Right ventricle myocardium inferior (tissue), 1 donor: Measurements from ENCODE around the gene CYP2C18. TPM values are rescaled to one million over a fixed set of nuclear protein-coding genes. Genes with fewer than 3 reads are reported as not detected.
A peak's percentile ranks its signal among the peaks of the same experiment; 100 is the strongest.
"Not testable (repeated sequence)": the region's sequence is repeated elsewhere in the genome, so short reads cannot be mapped to it uniquely, and the experiment has no call there.

Experiments used
- ATAC-seq: fragments of 200-7000 bp; cut with Tn5 transposase; one replicate; pipeline ENCODE4 v1.9.1; 2020; ENCODE audit warnings: mild to moderate bottlenecking, moderate library complexity
- DNase-seq: peaks from one replicate; pipeline ENCODE4 v3.0.0; 2021; ENCODE audit errors: missing footprints
- intact Hi-C: fragments of 100-400 bp; cut with DNase I; formaldehyde crosslinking; loops from one replicate; pipeline ENCODE4 v1.11.0; 2022
- total RNA-seq: library from RNA; stranded (reverse); fragmentation: NEBNext Ultra II Directional; extraction: Animal tissue kit (Norgen Biotek cat#: 25700); gene quantifications from one replicate; pipeline ENCODE4 v1.2.1, GENCODE V29; 2021
- donor health status: DM: no; HTN: yes; CAD: no; lungs with severe emphysema.

CYP2C18 gene
- total RNA-seq, 1 donor from 2014 or later: not detected

DNA sequence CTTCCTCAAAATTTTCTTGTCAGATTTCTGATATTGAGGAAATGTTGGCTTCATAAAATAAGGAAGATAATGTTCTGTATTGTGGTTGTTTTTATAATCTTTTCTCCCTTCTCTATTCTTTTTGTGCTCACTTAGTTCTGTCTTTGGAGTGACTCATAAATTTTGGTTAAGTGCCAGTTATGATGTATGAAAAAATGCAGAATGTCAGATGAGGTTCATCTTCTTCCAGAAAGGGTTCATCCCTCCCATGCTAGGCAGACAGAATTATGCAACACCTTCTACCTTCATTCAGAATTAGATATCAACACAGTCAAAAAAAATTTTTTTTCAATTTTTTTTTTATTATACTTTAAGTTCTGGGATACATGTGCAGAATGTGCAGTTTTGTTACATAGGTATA lies 42.3 kb downstream of the CYP2C18 start:
- intact Hi-C loops: no loop called here
- no peak for ATAC-seq
- DNase-seq: no peak

DNA sequence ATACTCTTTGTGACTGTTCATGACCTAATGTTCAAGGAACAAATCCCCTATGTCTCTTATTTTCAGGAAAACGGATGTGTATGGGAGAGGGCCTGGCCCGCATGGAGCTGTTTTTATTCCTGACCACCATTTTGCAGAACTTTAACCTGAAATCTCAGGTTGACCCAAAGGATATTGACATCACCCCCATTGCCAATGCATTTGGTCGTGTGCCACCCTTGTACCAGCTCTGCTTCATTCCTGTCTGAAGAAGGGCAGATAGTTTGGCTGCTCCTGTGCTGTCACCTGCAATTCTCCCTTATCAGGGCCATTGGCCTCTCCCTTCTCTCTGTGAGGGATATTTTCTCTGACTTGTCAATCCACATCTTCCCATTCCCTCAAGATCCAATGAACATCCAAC lies 51.7 kb downstream of the CYP2C18 start:
- no peak for ATAC-seq
- no peak for DNase-seq
- intact Hi-C loops: no loop called here

DNA sequence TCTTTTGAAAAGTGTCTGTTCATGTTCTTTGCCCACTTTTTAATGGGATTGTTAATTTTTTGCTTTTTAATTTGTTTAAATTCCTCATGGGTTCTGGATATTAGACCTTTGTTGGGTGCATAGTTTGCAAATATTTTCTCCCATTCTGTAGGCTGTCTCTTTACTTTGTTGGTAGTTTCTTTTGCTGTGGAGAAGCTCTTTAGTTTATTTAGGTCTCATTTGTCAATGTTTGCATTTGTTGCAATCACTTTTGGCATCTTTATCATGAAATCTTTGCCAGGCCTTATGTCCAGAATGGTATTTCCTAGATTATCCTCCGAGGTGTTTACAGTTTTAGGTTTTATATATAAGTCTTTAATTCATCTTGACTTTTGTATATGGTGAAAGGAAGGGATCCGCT lies 55.1 kb downstream of the CYP2C18 start:
- DNase-seq (no peak), ATAC-seq (no peak)
- intact Hi-C loops: no loop called here

DNA sequence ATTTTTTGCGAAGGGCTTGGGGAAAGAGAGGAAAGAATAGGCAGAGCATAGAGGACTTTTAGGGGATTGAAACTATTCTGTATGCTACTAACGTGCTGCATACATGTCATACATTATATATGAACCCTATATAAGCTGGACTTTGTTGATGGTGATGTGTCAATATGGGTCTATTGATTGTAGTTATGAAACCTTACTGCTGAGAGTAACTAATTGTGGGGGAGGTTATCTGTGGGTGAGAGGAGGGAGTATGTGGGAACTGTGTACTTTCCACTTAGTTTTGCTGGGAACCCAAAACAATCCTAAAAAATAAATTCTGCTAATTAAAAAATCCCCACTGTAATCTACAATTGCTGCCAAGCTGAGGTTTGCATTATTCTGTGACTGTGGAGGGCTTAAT lies 63.6 kb downstream of the CYP2C18 start:
- no peak for DNase-seq
- ATAC-seq: no peak
- intact Hi-C loops: no loop called here

DNA sequence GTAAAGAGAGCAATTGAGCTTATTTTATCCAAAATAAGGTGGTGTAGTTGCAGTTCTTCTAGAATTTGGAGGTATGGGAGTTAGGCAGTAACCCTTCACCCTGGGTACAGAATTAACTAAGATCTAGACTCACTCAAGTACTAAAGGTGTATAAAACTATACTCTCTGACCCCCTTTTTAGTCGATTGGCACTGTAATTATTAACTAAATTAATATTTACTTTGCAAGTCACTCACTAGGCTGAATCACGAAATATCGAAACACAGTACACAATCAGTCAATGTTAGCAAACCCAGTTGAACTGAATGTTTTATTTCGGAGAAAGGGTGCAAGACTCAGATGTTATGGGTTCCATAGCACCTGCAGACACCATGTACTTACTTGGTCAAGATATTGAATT lies 64.3 kb downstream of the CYP2C18 start:
- no peak for DNase-seq
- intact Hi-C loops: no loop called here
- ATAC-seq: no peak

DNA sequence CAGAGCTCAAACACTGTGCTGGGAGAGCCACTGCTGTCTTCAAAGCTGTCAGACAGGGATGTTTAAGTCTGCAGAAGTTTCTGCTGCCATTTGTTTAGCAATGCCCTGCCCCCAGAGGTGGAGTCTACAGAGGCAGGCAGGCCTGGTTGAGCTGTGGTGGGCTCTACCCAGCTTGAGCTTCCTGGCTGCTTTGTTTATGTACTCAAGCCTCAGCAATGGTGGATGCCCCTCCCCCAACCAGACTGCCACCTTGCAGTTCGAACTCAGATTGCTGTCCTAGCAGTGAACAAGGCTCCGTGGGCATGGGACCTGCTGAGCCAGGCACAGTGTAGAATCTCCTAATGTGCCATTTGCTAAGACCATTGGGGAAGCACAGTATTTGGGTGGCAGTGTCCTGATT lies 74.4 kb downstream of the CYP2C18 start:
- intact Hi-C loops: no loop called here
- DNase-seq: no peak
- no peak for ATAC-seq

DNA sequence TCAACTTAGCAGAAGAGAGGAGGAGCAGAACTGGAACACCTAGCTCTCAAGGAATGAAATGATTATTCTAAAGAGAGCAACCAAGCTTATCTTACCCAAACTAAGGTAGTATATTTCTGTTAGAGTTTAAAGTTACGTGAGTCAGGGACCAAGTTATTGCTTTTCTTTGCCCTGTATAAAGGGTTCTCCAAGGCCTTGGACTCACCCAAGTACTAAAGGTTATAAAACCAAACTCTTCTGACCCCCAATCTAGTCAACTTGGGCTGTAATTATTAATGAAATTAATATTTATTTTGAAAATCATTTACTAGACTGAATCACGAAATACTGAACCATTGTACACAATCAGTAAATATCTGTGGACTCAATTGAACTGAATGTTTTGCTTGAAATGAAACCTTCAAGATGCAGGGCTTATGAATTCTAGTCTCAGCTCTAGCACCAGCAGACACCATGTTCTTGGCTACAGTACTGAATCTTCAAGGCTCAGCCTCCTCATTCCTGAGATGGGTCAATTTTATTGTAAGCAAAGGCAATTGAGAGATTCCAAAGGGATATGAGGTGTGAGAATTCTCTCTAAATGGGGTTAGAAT lies 77.2 kb downstream of the CYP2C18 start:
- no peak for DNase-seq
- no peak for ATAC-seq
- intact Hi-C loops: no loop called here

DNA sequence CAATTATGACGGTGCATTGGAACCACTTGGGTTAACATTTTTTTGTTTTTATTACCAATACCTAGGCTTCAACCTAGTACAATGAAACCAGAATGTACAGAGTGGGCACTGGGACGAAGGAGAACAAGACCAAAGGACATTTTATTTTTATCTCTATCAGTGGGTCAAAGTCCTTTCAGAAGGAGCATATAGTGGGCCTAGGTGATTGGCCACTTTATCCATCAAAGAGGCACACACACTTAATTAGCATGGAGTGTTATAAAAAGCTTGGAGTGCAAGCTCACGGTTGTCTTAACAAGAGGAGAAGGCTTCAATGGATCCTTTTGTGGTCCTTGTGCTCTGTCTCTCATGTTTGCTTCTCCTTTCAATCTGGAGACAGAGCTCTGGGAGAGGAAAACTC lies 78.9 kb downstream of the CYP2C18 start, which contains the start of gene CYP2C19:
CYP2C19 (plus strand) TSS at position 289 of the 400 bp plus-strand sequence; CDS start at position 314, 25 bp downstream.
- ATAC-seq (no peak), DNase-seq (no peak)
- intact Hi-C loops: no loop called here

DNA sequence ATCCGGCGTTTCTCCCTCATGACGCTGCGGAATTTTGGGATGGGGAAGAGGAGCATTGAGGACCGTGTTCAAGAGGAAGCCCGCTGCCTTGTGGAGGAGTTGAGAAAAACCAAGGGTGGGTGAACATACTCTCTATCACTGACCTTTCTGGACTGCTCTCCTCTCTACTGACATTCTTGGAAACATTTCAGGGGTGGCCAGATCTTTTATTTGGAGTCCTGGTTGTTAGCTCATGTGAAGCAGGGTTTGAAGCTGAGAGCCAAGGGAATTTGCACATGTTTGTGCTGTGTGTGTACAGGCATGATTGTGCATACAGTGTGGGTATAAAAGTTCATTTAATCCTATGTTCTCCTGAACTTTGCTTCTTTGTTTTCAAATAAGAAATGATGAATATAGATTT lies 91.9 kb downstream of the CYP2C18 start:
- ATAC-seq, intact Hi-C loops, DNase-seq: not testable (repeated sequence)

DNA sequence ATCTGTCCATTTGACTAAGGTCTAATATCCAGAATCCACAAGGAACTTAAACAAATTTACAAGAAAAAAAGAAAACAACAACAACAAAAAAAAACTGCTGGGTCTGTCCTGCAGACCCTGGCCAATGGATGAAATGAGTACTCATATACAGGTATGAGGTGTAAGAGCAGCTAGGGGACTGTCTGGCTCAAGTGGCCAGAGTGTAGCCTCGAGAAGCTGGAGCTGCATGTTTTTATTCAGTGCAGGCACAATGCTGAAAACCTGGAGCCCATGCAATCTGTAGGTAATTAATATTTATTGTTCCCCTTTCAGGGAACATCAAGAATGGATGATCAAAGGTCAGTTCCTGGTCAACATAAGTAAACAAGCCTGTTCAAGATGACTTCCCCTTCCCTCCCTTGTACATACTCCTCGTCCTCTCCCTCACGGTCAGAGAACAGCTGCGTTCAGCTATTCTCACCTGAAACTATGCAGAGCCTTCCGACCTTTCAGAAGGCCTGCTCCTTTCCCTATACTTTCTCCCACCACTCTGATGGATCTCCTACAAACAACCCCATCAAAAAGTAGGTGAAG lies 94.4 kb downstream of the CYP2C18 start:
- intact Hi-C loops: no loop called here
- no peak for DNase-seq
- no peak for ATAC-seq

DNA sequence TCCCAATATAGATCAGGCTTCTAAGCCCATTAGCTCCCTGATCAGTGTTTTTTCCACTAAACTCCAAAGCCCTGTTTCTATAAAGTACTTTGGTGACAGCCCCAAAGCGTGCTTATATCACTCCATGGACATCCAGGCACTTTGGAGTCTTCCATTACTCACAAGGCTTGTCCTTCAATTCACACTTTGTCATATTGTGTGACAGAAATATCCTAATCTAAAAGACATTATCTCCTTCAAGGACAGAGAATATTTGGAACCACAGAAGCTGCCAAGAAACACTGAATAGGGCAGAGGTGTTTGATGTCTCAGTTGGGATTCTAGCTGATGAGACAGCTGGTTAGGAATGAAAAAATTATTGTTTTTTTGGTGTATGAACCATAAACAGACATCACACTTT lies 97.3 kb downstream of the CYP2C18 start:
- ATAC-seq: peak; percentile 46

DNA sequence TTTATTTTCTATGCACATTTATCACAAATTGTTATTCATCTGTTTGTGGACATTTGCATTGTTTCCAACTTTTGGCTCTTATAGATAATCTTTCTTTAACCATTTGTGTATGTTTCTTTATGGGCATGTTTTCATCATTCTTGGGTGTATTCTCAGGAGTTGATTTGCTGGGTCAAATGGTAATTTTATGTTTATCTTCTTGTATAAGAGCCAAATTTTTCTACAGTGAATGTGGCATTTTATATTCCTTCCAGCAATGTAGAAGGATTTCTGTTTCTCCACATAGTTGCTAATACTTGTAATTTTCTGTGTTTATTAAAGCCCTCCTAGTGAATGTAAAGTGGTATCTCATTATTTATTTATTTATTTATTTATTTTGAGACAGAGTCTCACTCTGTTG lies 100.7 kb downstream of the CYP2C18 start:
- intact Hi-C loops: no loop called here
- no peak for ATAC-seq
- no peak for DNase-seq

More for the DNA sequence above, 97.3 kb downstream of the CYP2C18 start:
- DNase-seq: no peak
- intact Hi-C loops: no loop called here

DNA sequence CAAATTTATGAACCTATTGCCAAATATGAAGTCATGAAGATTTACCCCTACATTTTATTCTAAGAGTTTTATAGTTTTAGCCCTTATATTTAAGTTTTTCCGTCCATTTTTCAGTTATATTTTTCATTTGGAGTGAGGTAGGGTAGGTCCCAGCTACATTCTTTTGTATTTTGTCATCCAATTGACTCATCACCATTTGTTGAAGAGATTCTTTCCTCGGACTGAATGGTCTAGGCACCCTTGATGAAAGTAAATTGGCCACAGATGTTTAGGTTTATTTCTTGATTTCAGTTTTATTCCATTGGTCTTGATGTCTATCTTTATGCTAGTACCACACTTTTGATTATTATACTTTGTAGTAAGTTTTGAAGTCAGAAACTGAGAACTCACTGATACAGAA lies 101.7 kb downstream of the CYP2C18 start:
- intact Hi-C loops: no loop called here
- ATAC-seq (no peak), DNase-seq (no peak)

Other genes starting within 250 kb of the CYP2C18 start
- 2.3 TPM for gene HELLS, start 137.9 kb upstream of the CYP2C18 start, total RNA-seq
- not detected for gene CYP2C19, start 79.0 kb downstream of the CYP2C18 start, total RNA-seq